GM19397 (cell line): Measurements from ENCODE around the gene RPA1.
"Not testable (repeated sequence)": the region's sequence is repeated elsewhere in the genome, so short reads cannot be mapped to it uniquely, and the experiment has no call there.

ENCODE experiments used
- ATAC-seq: cut with Tn5 transposase; IDR thresholded peaks from one replicate; pipeline ENCODE4 v1.9.1; 2021; ENCODE audit warnings: mild to moderate bottlenecking, moderate library complexity; ENCODE audit not compliant: unreplicated experiment

The RPA1 gene

DNA sequence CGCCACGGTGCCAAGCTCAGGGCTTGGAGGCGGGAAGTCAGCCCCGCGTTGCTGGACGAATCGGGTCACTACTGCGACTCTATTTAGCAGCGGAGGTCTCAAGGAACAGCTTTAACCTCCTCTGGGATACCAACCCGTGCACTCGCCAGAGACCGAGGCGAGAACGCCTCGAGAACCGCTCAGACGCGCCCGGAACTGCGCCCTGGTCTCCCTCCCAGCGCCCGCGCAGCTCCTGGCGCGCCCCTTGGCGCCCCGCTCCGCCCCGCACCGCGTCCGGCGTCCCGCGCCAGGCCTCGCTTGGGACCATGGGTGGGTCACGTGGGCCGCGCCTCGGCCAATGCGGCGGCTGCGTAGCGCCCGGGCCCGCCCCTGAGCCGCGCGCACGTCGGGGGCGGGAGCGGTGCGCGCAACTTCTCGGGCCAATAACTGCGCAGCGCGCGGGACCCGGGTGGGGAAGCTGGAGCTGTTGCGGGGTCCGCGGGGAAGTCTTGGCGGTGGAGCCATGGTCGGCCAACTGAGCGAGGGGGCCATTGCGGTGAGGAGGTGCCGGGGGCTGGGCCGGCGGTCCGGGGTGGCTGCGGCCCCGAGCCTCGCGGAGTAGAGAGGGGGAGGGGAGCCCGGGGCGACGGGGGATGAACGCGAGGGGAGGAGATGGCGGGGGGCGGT, at the start of gene RPA1, which contains the start of gene SMYD4:
Gene RPA1 (plus strand): TSS at position 414 of the 666 bp plus-strand sequence. CDS start 89 bp downstream, at position 503.
Gene SMYD4 (minus strand): TSS at position 311 of the 666 bp plus-strand sequence. CDS start 1,908 bp downstream, outside the sequence.
- peak; percentile 88 for ATAC-seq

DNA sequence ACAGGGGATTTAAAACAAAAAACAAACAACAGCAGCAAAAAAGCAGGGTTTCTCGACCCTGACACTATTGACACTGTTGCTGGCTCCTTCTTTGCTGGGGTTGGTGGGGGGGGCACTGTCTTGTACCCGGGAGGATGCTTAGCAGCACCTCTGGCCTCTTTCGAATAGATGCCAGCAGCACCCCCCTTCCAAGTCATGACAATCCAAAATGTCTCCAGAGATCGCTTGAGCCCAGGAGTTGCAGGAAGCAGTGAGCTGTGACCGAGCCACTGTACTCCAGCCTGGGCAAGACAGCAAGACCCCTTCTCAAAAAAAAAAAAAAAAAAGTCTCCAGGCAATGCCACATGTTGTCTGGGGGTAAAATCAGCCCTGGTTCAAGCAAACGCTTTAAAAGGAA, 47.6 kb upstream of the RPA1 start:
- no peak for ATAC-seq

DNA sequence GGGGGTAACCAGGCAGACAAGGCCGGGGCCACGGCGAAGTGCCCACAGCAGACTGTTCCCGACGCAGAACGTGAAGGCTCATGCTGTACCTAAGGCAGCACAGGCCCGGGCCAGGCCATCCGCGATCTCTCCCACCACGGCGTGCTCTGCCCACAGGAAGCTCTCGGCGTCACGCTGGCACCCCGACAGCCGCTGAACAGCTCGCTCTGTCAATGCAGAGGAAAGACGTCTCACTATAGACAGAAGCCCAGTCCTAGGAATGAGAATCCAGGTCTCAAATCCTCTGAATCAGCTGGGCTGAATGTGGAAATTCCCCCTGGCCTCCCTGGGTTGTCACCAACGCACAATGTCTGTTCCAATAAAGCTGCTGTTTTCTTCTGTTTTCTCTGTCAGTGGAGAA, 46.5 kb upstream of the RPA1 start:
- no peak for ATAC-seq

DNA sequence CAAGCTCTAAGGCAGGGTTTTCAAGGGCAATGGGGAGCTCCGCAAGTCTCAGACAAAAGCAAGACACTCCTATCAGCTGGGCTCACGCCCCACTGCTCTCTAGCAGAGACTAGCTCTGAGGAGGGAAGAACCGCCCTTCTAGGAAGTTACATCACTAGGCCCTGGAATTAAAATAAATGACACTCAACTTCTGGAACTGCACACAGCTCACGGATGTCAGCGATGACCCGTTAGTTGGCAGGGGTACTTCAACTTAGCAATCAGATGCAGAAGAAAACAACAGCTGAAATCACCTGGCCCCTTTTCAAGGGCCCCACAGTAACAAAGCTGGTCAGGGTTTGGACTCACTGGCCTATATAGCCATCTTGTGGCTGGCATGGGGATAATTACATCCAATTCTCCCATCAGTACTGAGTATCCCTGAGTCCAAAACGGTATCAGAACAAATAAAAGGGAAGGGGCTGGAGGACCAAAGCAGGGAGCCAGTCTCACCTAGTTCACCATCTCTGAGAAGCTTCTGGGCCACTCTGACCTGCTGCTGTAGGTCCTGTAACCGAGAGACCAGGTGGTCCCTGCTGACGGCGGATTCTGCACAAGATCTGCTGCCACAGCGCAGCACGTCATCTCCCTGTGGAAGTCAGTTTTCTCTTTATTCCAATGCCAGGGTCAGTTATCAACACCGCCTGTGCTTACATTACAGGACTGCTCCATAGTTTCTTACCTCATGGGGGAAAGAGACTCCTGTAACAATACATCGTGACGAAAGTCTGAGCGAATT, 45.8 kb upstream of the RPA1 start:
- no peak for ATAC-seq

DNA sequence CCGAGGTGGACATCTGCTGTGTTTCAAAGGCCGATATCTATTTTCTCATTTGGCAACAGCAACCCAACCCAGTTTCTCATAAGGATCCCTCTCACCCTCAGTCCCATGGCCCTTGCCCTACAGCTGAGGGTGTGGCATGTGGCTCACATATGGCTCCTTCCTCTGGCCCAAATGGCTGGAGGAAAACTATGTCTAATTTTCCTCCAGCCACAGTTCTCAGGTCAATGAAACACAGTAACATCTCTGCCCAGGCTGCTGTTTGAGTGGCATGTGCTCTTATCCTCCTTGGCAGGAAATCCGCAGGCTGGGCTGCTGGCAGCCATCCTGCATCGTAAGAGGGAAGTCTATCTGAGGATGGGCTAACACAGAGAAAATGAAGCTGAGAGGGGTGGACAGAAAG, 43.9 kb upstream of the RPA1 start:
- no peak for ATAC-seq

DNA sequence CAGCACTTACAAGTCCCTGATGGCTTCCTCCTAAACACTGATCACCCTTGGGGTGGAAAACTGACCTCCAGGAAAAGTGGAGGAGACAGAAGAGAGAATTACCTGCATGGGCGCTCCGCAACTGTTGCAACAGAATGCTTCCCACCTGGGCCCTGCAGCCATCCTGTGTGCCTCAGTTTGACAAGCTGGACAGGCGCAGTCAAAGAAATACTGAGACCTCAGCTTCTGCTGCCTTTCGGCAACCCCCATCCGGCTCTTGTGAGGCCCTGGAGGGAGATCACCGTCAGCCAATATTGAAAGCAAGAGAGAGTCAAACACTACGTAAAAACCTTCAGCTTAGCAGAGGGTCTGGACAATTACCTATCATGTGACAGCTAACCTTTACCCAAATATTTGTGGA, 43.1 kb upstream of the RPA1 start:
- ATAC-seq, result no peak

DNA sequence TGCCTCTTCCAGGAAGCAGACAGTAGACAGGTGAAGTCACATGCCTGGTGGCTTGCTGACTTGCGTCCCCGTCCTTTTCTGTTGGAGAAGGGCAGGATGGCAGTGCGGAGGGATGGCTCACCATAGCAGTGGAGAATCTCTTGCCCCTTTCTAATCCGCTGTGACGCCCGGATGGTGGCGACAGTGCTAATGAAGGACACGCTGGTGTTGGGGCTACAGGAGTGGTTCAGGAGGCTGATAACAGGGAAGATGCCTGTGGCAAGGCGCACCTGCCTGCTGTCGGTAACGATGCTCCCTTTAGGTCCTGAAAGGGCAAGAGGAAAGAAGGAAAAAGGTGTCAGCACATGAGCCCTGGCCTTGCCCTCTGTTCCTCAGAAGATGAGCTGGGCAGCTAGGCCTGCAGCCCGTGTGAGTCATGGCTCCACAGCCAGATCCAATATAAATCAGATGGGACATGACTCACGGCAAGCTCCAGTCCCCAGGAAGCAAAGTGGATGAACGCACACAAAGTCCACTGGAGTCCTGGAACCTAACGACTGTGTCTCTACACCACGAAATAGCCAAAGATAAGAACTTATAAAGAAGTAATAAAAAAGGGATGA, 42.4 kb upstream of the RPA1 start:
- ATAC-seq, result no peak

DNA sequence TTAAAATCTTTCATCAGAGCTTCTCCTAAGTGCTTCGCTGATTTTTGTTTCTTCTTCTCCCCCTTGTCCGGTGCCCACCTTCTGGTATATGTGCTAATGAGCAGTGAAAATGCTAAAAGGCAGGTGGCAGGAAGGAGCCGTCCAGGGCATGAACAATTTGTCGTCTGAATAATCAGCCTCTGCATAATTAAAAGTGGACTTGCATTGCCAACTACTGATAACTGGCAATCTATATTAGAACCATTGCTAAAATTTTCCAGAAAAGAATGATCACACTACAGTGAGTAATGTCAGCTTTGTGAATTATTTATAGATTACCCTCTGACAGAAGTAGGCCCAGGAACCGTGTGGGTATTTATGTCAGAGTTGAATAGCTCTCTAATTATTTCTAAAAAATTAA, 39.9 kb upstream of the RPA1 start:
- ATAC-seq, result no peak

DNA sequence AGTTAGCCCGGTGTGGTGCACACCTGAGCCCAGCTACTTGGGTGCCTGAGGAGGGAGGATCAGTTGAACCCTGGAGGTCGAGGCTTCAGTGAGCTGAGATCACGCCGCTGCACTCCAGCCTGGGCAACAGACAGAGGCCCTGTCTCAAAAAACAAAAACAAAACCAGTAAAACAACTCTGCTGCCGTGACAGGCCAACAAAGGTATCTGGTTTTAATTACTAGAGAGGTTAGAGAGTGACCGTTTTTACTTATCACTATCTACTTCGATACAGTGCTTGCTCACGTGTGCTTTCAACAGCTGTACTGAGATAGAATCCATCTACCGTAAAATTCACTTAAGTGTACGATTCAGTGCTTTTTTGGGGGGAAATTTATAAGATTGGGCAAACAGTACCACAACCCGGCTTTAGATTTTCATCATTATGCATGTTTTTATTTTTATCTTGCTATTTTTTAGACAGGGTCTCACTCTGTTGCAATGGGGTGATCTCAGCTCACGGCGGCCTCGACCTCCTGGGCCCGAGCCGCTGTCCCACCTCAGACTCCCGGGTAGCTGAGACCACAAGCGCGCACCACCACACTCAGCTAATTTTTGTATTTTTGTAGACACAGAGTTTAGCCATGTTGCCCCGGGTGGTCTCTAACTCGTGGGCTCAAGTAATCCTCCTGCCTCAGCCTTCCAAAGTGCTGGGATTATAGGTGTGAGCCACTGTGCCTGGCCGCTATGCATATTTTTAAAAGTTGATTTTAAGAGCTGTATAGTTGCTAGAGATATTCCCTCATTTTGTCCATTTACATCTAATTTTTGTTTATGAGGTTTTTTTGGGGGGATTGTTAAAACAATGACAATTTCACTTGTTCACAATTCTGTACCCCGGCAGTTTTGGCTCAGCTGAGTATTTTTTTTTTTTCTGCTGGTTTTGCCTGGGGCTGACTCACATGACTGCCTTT, 37.0 kb upstream of the RPA1 start:
- no peak for ATAC-seq

DNA sequence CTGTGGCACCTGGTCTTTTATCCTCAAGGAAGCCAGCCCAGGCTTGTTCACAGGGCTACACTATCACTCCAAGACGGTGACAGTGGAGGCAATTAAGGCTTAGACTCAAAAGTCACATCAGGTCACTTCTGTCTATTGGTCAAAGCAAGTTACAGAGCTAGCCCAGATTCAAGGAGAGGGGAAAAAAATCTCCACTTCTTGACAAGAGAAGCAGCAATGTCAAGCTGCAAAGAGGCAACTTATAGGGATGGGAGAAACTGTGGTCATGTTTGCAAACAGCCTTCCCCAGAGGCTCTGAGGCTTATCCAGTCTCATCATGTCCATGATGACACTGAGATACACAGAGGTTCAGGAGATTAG, 36.4 kb upstream of the RPA1 start:
- no peak for ATAC-seq

DNA sequence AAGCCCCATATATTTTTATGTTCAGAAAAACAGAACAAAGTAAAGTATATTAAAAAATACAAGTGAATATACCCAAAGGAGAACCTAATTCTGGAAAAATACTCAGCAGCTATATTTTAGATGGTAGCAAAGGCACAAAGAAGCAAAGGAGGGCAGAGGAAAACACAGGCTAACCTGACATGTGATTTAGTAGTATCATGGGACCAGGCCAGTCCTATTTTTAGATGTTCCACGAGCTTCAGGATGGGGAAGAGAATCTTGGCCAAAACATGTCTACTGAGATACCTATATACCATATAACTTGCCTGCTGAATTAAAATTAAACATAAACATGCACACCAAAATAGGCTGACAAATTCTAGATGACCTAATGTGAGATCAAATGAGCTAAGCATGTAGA, 33.0 kb upstream of the RPA1 start:
- ATAC-seq, result no peak

DNA sequence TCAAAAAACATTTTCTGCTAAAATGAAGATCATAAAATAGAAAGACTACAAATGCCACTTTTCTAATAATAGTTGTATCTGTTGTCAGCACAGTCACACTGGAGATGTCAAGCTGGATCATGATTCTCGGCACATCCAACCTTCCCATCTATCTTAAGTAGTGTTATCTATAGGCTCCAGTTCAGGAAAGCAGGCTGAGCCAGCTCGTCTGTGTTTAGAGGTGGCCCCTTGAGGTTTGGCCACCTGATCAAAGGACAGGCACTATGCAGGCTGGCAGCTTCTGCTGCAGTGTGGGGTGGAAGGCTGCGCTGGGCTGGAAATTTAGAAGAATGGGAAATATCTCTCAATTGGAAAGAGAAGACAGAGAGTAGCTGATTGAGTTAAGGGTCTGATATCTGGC, 32.5 kb upstream of the RPA1 start:
- ATAC-seq, result no peak

DNA sequence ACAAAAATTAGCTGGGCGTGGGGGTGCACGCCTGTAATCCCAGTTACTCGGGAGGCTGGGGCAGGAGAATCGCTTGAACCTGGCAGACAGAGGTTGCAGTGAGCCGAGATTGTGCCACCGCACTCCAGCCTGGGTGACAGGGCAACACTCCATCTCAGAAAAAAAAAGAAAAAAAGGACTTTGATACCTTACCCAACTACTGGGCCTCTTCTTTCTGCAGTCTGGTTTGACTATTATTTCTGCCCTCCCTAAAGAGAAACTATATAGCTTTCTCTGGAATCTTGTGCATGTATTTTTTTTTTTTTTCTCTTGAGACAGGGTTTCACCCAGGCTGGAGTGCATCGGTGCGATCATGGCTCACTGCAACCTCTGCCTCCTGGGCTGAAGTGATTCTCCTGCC, 32.0 kb upstream of the RPA1 start:
- ATAC-seq, result not testable (repeated sequence)

DNA sequence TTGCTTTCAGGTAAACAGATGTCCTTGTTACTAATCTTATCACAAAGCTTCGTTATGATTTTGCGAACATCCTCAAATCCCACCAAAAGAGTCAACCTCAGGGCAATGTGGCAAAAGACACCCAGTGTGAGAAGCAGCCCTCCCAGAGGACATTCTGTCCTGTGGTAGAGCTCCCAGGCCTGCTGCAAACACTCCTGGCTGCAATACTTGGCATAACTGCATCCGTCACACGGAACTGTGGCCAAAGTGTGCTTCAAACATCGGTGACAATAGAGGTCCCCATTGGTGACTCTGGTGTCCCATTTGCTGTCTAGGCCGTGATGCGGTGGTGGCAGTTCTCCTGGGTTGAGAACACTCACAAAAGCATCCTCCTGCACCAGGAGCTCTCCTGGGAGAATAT, 29.6 kb upstream of the RPA1 start:
- no peak for ATAC-seq

DNA sequence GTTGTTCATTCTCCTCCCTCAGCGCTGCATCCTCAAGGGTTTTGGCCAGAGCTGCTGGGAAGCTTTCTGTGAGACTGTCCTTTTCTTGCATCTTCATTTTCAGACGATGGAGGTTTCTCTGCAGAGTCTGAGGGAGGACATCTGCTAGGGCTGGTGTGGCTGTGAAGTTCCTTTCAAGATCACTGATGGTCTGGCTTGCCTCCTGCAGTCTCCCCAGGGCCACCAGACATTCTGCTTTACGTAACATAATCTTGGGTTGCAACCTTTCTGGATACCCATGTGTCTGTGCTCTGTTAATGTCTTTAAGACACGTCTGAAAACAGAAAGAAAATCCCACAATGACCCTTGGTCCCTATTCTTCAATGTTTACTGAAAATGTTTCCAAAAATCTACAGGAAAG, 29.1 kb upstream of the RPA1 start:
- no peak for ATAC-seq

DNA sequence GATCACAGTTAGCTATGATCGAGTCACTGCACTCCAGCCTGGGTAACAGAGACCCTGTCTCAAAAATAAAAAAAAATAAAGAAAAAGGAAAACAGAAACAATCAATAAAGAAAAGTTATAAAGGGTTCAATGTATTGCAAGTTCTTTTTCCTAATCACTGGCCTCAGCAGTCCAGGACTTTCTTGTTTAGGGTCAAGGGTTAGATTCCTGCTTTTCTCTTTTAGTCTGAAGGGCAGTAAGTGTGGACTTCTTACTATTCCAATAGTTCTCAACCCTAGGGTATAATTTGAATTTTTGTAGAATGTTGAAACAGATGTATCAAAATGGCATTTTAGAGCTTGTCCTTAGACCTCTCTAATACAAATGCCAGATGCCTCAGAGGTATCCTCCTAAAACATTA, 27.4 kb upstream of the RPA1 start:
- no peak for ATAC-seq

DNA sequence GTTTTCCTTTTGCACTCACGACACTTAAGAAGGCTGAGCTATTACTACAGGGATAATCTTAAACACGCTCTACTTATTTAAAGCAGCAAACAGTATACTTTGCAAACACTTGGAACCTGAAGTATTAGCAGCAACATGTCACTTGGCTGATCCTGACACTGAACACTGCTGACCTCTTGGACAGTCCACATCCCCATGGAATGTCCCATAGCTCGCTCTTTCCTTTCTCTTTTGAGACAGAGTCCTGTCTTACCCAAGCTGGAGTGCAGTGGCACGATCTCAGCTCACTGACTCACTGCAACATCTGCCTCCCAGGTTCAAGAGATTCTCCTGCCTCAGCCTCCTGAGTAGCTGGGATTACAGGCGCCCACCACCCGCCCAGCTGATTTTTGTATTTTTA, 26.5 kb upstream of the RPA1 start:
- no peak for ATAC-seq

DNA sequence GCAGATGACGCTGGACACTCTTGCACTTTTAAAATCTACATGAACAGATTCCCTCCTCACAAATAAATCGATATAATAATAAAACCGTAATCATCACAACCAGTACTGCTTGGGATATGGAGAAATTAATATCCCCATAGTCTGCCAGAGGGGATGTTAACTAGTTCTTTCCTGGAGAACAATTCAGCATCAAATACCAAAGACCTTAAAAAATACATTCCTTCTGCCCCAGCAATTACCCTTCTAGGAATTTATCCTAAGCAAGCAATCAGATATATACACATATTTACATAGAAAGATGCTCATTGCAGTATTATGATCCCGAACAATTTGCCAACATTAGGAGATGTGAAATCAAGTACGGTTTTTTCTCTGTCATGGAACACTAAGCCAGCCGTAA, 21.9 kb upstream of the RPA1 start:
- ATAC-seq, result no peak

DNA sequence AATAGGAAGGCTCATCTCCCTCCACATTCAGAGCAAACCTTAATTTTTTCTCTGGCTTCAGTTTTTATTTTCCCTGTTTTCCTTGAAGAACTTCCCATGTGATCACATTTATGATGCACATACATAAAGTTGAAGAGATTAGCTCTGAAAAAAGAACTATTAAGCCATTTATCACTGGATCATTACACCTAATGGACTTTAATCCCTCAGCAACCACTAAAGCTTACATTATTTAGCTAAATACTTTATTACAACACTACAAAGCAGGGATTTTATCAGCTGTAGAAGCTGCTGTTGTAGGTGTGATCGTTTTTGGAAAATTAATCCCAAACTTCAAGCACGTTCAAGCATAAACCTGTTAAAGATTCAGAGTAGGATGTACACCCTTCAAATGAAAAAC, 21.2 kb upstream of the RPA1 start:
- ATAC-seq, result no peak

DNA sequence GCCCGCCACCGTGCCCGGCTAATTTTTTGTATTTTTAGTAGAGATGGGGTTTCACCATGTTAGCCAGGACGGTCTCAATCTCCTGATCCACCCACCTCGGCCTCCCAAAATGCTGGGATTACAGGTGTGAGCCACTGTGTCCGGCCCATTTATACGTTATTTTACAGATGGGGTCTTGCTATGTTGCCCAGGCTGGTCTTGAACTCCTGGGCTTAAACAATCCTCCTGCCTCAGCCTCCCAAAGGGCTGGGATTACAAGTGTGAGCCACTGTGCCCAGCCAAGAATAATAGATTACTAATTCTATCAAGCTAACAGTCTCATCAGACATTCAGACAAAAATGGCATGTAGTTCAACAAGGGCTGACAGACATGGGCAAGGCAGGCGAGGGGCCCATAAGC, 20.0 kb upstream of the RPA1 start:
- ATAC-seq, result not testable (repeated sequence)

DNA sequence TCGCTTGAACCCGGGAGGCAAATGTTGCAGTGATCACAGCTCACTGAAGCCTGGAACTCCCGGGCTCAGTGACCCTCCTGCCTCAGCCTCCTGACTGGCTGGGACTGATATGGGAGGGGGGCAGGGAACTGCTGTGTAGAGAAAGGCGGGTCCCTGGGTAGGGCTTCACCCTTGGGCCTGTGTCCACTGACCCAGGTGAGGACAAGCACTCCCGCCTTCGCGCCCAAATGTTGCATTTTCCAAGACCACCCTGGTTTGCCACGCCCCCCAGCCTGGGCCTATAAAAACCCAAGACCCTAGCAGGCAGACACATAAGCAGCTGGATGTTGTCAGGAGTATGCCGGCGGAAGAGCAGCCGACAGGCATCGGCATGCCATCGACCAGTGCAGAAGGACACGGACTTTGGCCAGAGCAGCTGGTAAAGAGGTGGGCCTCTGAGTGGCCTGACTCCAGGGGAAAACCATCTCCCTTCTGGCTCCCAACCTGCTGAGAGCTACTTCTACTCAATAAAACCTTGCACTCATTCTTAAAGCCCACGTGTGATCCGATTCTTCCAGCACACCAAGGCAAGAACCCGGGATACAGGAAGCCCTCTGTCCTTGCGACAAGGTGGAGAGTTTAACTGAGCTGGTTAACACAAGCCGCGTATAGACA, 19.2 kb upstream of the RPA1 start:
- ATAC-seq, result no peak
